H1 (cell line): ENCODE data around the gene GDPGP1. TPM values are rescaled to one million over a fixed set of nuclear protein-coding genes. Genes with fewer than 3 reads are reported as not detected.

ENCODE experiments used
- CTCF ChIA-PET: fragments of 300-600 bp; sonication (Branson Sonifier 250); formaldehyde crosslinking; loops from one replicate; lab custom pipeline; 2021; ENCODE audit not compliant: partially characterized antibody; lab: Charles Lee
- POLR2A ChIA-PET: fragments of 300-600 bp; sonication (Branson Sonifier 250); formaldehyde crosslinking; loops from one replicate; lab custom pipeline; 2021; ENCODE audit warnings: inconsistent platforms; ENCODE audit not compliant: partially characterized antibody; lab: Charles Lee
- DNase-seq, 2 experiments: peaks; one replicate each; pipeline versions ENCODE4 v3.0.0 to v3.0.0-alpha.2; 2010 to 2022; ENCODE audit warnings: low spot score in 2 of 2, low read depth in 1 of 2, mixed read lengths in 1 of 2
- FAIRE-seq: peaks from 2 replicates; lab custom pipeline; 2011; peaks lifted over from hg19 to GRCh38; lab: Jason Lieb, UNC
- H2AFZ ChIP-seq: 2 replicates; pipeline ENCODE4 v1.8.1; 2012; ENCODE audit warnings: low read length, inconsistent platforms
- H2AK5ac ChIP-seq: 2 replicates; pipeline ENCODE4 v1.6.1; 2013; ENCODE audit warnings: low read depth, low read length
- H2BK120ac ChIP-seq: replicated peaks from 2 replicates; pipeline ENCODE3; 2013; ENCODE audit warnings: low read depth, low read length, inconsistent platforms
- H2BK12ac ChIP-seq: 2 replicates; pipeline ENCODE4 v1.6.1; 2013; ENCODE audit warnings: low read depth, low read length
- H2BK15ac ChIP-seq: 2 replicates; pipeline ENCODE4 v1.6.1; 2013; ENCODE audit warnings: low read length
- H2BK20ac ChIP-seq: 2 replicates; pipeline ENCODE4 v1.6.1; 2013; ENCODE audit warnings: low read length
- H2BK5ac ChIP-seq: 2 replicates; pipeline ENCODE4 v1.6.1; 2013; ENCODE audit warnings: low read depth, low read length
- H3K14ac ChIP-seq: 2 replicates; pipeline ENCODE4 v1.6.1; 2013; ENCODE audit warnings: inconsistent platforms; ENCODE audit not compliant: insufficient read length
- H3K18ac ChIP-seq: 2 replicates; pipeline ENCODE4 v1.6.1; 2013; ENCODE audit warnings: low read length; ENCODE audit errors: extremely low read depth
- H3K23ac ChIP-seq: 2 replicates; pipeline ENCODE4 v1.6.1; 2013; ENCODE audit warnings: inconsistent platforms; ENCODE audit not compliant: insufficient read length
- H3K23me2 ChIP-seq: 2 replicates; pipeline ENCODE4 v1.6.1; 2013; ENCODE audit warnings: low read depth, low read length
- H3K27ac ChIP-seq: 2 replicates; pipeline ENCODE4 v1.6.1; 2011; ENCODE audit warnings: low read depth, low read length, inconsistent platforms
- H3K27me3 ChIP-seq, 4 experiments: replicated peaks in 1 of 4; 1 replicate in 1 of 4; 2 replicates in 3 of 4; pipeline versions ENCODE4 v1.6.1 to v1.8.1; 2011 to 2013; ENCODE audit warnings: low read length in 3 of 4, mild to moderate bottlenecking in 3 of 4, inconsistent platforms in 2 of 4, mixed read lengths in 2 of 4, moderate library complexity in 1 of 4; ENCODE audit not compliant: control insufficient read depth in 3 of 4, insufficient read depth in 3 of 4; ENCODE audit errors: extremely low read depth in 1 of 4
- H3K36me3 ChIP-seq, 4 experiments: 2 replicates each; pipeline versions ENCODE4 v1.6.1 to v1.8.1; 2011 to 2013; ENCODE audit warnings: mild to moderate bottlenecking in 4 of 4, low read length in 3 of 4, moderate library complexity in 2 of 4, control low read depth in 1 of 4, inconsistent platforms in 1 of 4; ENCODE audit not compliant: insufficient read depth in 4 of 4, control insufficient read depth in 2 of 4
- H3K4ac ChIP-seq: replicated peaks from 2 replicates; pipeline ENCODE3; 2013; ENCODE audit warnings: low read length, low read depth, mixed read lengths, inconsistent platforms; ENCODE audit not compliant: insufficient read length
- H3K4me1 ChIP-seq, 4 experiments: replicated peaks in 1 of 4; 1 replicate in 1 of 4; 2 replicates in 3 of 4; pipeline versions ENCODE4 v1.6.1 to v1.8.1; 2011 to 2013; ENCODE audit warnings: low read length in 3 of 4, inconsistent platforms in 2 of 4, mixed read lengths in 1 of 4; ENCODE audit not compliant: insufficient read depth in 4 of 4, control insufficient read depth in 3 of 4
- H3K4me2 ChIP-seq, 2 experiments: 2 replicates each; pipeline versions ENCODE4 v1.6.1 to v1.8.1; 2011 to 2013; ENCODE audit warnings: low read depth in 2 of 2, low read length in 2 of 2, control low read depth in 1 of 2, inconsistent platforms in 1 of 2, mild to moderate bottlenecking in 1 of 2; ENCODE audit not compliant: insufficient read depth in 1 of 2
- H3K4me3 ChIP-seq, 4 experiments: fragments of 200-600, 300-600 bp in 1 of 4; sonication (generic), shearing (Covaris generic), sonication (Bioruptor Twin) in 1 of 4; 2 replicates each; pipeline versions ENCODE4 v1.5.1 to v1.8.1; 2011 to 2016; ENCODE audit warnings: low read length in 4 of 4, low read depth in 3 of 4, control low read depth in 2 of 4, inconsistent platforms in 2 of 4, mild to moderate bottlenecking in 2 of 4, mixed read lengths in 1 of 4, moderate library complexity in 1 of 4; ENCODE audit not compliant: insufficient read depth in 2 of 4; ENCODE audit errors: extremely low read depth in 1 of 4
- H3K56ac ChIP-seq: replicated peaks from 2 replicates; pipeline ENCODE3; 2013; ENCODE audit warnings: low read depth, mild to moderate bottlenecking, mixed read lengths, low read length, inconsistent platforms; ENCODE audit not compliant: insufficient read length
- H3K79me1 ChIP-seq: 2 replicates; pipeline ENCODE4 v1.6.1; 2013; ENCODE audit warnings: low read depth, low read length, control low read depth
- H3K79me2 ChIP-seq, 2 experiments: 2 replicates each; pipeline versions ENCODE4 v1.6.1 to v1.8.1; 2012 to 2013; ENCODE audit warnings: low read length in 2 of 2, mild to moderate bottlenecking in 2 of 2, inconsistent platforms in 1 of 2; ENCODE audit not compliant: insufficient read depth in 2 of 2, control insufficient read depth in 1 of 2
- H3K9ac ChIP-seq, 4 experiments: replicated peaks in 1 of 4; 1 replicate in 1 of 4; 2 replicates in 3 of 4; pipeline versions ENCODE4 v1.6.1 to v1.8.1; 2011 to 2013; ENCODE audit warnings: low read depth in 3 of 4, low read length in 3 of 4, control low read depth in 2 of 4, mild to moderate bottlenecking in 2 of 4, moderate library complexity in 2 of 4, inconsistent platforms in 1 of 4; ENCODE audit errors: extremely low read depth in 1 of 4
- H3K9me3 ChIP-seq, 2 experiments: 2 replicates each; pipeline versions ENCODE4 v1.6.1 to v1.8.1; 2012 to 2013; ENCODE audit warnings: mild to moderate bottlenecking in 2 of 2, moderate library complexity in 2 of 2, control low read depth in 1 of 2, inconsistent platforms in 1 of 2, low read depth in 1 of 2, low read length in 1 of 2, mixed read lengths in 1 of 2; ENCODE audit not compliant: insufficient read depth in 2 of 2
- H4K20me1 ChIP-seq, 2 experiments: replicated peaks in 1 of 2; 2 replicates each; pipeline versions ENCODE3 to v1.8.1; 2011 to 2013; ENCODE audit warnings: inconsistent platforms in 2 of 2, low read length in 2 of 2, mild to moderate bottlenecking in 1 of 2; ENCODE audit not compliant: insufficient read depth in 2 of 2, control insufficient read depth in 1 of 2
- H4K5ac ChIP-seq: 2 replicates; pipeline ENCODE4 v1.6.1; 2013; ENCODE audit warnings: low read length, low read depth, mixed read lengths, inconsistent platforms; ENCODE audit not compliant: insufficient read length
- H4K8ac ChIP-seq: 2 replicates; pipeline ENCODE4 v1.8.0; 2013; ENCODE audit warnings: mild to moderate bottlenecking, moderate library complexity, low read length, inconsistent platforms; ENCODE audit not compliant: insufficient read depth; ENCODE audit errors: extremely low read depth
- H4K91ac ChIP-seq: replicated peaks from 2 replicates; pipeline ENCODE3; 2013; ENCODE audit warnings: low read length, mixed read lengths, inconsistent platforms; ENCODE audit not compliant: insufficient read length
- SP4 ChIP-seq: IDR thresholded peaks from 2 replicates; pipeline ENCODE4 v1.6.1; 2012; ENCODE audit warnings: low read length, inconsistent platforms
- WGBS, 2 experiments: shearing (Covaris generic) in 1 of 2; methylation state at CpG; one replicate each; pipeline versions ENCODE4 v1.1.6 to v1.1.7; 2013 to 2015; ENCODE audit warnings: low lambda C conversion rate in 2 of 2, mixed read lengths in 2 of 2, inconsistent platforms in 1 of 2, low coverage in 1 of 2, missing lambda C conversion rate in 1 of 2; ENCODE audit not compliant: insufficient replicate concordance in 2 of 2, insufficient coverage in 1 of 2, insufficient read length in 1 of 2; ENCODE audit errors: extremely low coverage in 1 of 2, missing lambda C conversion rate in 1 of 2; 5-methylcytosine and 5-hydroxymethylcytosine counted together
- polyA plus RNA-seq, 7 experiments: library from polyadenylated mRNA; depleted of rRNA in 3 of 7; stranded (reverse) in 5 of 7; unstranded in 2 of 7; fragments of >200 nt in 5 of 7; fragments of 200-250 nt in 2 of 7; gene quantifications; 1 replicate in 5 of 7; 2 replicates in 1 of 7; 4 replicates in 1 of 7; pipeline versions ENCODE4 v1.2.1 to v1.2.3, GENCODE V29; 2011 to 2013; ENCODE audit warnings: missing spikeins in 2 of 7, mixed read lengths in 2 of 7
- total RNA-seq: library from RNA; stranded (reverse); fragmentation: NEBNext Ultra II Directional; extraction: Animal tissue kit (Norgen Biotek cat#: 25700); gene quantifications from 2 replicates; pipeline ENCODE4 v1.2.1, GENCODE V29; 2021

Gene GDPGP1
- total and polyA plus RNA-seq, 2 of the 8 experiments (the other 6 are each of a cell fraction or from before 2014, with no cell fraction given) = 1.8 to 5.6 TPM

- TF ChIP-seq SP4 = no peak
- TF ChIP-seq, all 59 proteins: peak for 0
Observed at GRCh38 chr15:90294159-90294558, 60.1 kb downstream of the GDPGP1 start.

More at GRCh38 chr15:90294159-90294558, 60.1 kb downstream of the GDPGP1 start:
- Histone ChIP-seq H3K27ac (no peak overlapping the region), H3K14ac (no peak overlapping the region), H4K91ac (no peak overlapping the region), H3K79me2 (no peaks in the 10 kb centered on the region), H2AFZ (no peak overlapping the region), H3K23me2 (no peaks in the 10 kb centered on the region), H2BK5ac (0 out of 2 replicates have a peak overlapping the region, but pooled peaks have one; percentile 40), H2BK120ac (no peak overlapping the region), H2BK12ac (no peak overlapping the region), H3K79me1 (no peaks in the 10 kb centered on the region), H2AK5ac (no peak overlapping the region), H3K4ac (no peak overlapping the region), H2BK15ac (0 out of 2 replicates have a peak overlapping the region, but pooled peaks have one; percentile 95), H3K18ac (no peak overlapping the region), H2BK20ac (no peak overlapping the region), H3K56ac (no peak overlapping the region), H3K23ac (no peak overlapping the region), H3K4me3 (no peak overlapping the region), H3K9ac (no peak overlapping the region), H3K9me3 (no peaks in the 10 kb centered on the region), H4K8ac (no peak overlapping the region), H4K5ac (no peak overlapping the region), H3K4me1 (peaks cover 0 to 8% (median 5%) of the 10 kb centered on the region in 4 experiments; a peak in 6 of 7 replicates), H4K20me1 (no peaks in the 10 kb centered on the region), H3K36me3 (no peaks in the 10 kb centered on the region), H3K4me2 (no peak overlapping the region), H3K27me3 (no peaks in the 10 kb centered on the region)
- 96% methylated on average over 6 of the region's 6 CpGs; no CpG with 5 or more reads in 1 of the 2 experiments for WGBS, 2 experiments
- FAIRE-seq = no peak
- ChIA-PET CTCF (interaction anchor here (0.5 to 4.6 kb wide), 33 partner anchors 9 to 638 kb away, joined by 3 to 46 read pairs (median 4); partner anchors contain the start of genes HDDC3 and NGRN), POLR2A (interaction anchor here (1.1 kb wide), 1 partner anchor 175 kb away, joined by 3 read pairs; no protein-coding TSS in a partner anchor)
- no peak for DNase-seq
